Nephron (organoid): ENCODE data around the gene PLEKHA6.

Source experiments
- H3K27ac Mint-ChIP-seq, 3 experiments: 2 replicates each; pipeline ENCODE4 v1.8.0; 2020; ENCODE audit warnings: mixed read lengths in 3 of 3, mild to moderate bottlenecking in 2 of 3, moderate library complexity in 1 of 3
- H3K27me3 Mint-ChIP-seq: 2 replicates; pipeline ENCODE4 v1.8.0; 2021; ENCODE audit warnings: low read depth, mild to moderate bottlenecking, moderate library complexity, mixed read lengths
- H3K36me3 Mint-ChIP-seq: 2 replicates; pipeline ENCODE4 v1.8.0; 2020; ENCODE audit warnings: low read depth, mixed read lengths
- H3K4me1 Mint-ChIP-seq: 2 replicates; pipeline ENCODE4 v1.8.0; 2020; ENCODE audit warnings: mixed read lengths
- H3K4me3 Mint-ChIP-seq, 3 experiments: 2 replicates each; pipeline ENCODE4 v1.8.0; 2020; ENCODE audit warnings: mild to moderate bottlenecking in 3 of 3, mixed read lengths in 3 of 3, moderate library complexity in 2 of 3
- H3K9me3 Mint-ChIP-seq: 2 replicates; pipeline ENCODE4 v1.8.0; 2020; ENCODE audit warnings: mixed read lengths
- TF ChIP-seq, protein P1 (sequence below), 3 experiments: fragments of 200-600 bp; sonication (generic); IDR thresholded peaks; one replicate each; pipeline ENCODE4 v1.5.0; 2021; ENCODE audit warnings: antibody characterized with exemption in 3 of 3; ENCODE audit not compliant: unreplicated experiment in 3 of 3

PLEKHA6 gene

DNA sequence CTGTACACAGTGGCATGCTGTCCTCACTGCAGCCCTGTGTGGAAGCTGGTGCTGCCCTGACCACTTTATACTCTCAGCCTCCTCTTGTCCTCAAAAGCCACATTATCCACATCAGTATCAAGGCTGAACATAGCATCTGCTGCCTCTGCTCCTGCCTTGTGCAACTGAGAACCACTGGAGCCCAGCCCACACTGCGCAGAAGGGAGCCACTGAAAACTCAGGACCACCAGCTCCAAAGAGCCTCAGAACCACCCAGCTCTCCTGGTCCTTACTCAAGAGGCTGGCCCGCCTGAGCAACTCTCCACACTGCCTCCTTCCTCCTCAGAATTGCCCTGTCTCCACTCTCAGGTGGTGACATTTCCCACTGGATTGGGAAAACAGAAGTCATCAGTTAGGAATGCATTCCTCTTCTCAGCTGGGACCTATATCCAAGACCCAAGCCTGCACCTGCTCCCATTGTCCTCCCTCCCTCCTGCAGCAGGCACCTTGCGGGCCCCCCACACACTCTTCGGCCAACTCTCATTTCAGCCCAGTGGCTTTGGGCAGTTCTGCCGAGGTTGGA lies 156.4 kb downstream of the PLEKHA6 start:
- no peak overlapping the region for H3K4me3 Mint-ChIP-seq
- TF ChIP-seq, protein P1, sequence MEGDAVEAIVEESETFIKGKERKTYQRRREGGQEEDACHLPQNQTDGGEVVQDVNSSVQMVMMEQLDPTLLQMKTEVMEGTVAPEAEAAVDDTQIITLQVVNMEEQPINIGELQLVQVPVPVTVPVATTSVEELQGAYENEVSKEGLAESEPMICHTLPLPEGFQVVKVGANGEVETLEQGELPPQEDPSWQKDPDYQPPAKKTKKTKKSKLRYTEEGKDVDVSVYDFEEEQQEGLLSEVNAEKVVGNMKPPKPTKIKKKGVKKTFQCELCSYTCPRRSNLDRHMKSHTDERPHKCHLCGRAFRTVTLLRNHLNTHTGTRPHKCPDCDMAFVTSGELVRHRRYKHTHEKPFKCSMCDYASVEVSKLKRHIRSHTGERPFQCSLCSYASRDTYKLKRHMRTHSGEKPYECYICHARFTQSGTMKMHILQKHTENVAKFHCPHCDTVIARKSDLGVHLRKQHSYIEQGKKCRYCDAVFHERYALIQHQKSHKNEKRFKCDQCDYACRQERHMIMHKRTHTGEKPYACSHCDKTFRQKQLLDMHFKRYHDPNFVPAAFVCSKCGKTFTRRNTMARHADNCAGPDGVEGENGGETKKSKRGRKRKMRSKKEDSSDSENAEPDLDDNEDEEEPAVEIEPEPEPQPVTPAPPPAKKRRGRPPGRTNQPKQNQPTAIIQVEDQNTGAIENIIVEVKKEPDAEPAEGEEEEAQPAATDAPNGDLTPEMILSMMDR (IDR thresholded peaks at IDR 0.05; ENCODE audit: unreplicated experiment in 3 of 3) = no peak
- no peaks in the 10 kb centered on the region for H3K36me3 Mint-ChIP-seq
- no peak overlapping the region for H3K27ac Mint-ChIP-seq
- H3K9me3 Mint-ChIP-seq = no peaks in the 10 kb centered on the region
- peaks cover 38% of the 10 kb centered on the region for H3K27me3 Mint-ChIP-seq
- H3K4me1 Mint-ChIP-seq = peaks cover 17% of the 10 kb centered on the region

DNA sequence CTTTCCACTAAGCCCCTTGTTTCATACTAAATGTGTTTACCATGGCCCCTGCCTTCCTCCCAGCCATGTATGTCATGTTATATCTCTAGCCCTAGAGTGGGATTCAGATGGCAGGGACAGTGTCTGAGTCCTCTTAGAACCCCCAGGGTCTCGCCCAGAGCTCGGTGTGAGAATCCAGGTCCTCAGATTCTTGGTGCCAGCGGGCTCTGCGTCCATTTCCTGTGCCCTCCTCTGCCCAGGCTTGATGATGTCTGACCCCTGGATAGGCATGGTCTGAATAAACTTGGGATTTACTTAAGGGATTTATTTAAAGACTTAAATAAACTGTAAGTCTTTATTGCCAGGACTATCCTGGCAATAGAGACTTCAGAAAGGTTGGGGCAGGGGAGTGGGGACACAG lies 157.2 kb downstream of the PLEKHA6 start:
- no peaks in the 10 kb centered on the region for H3K36me3 Mint-ChIP-seq
- peaks cover 38% of the 10 kb centered on the region for H3K27me3 Mint-ChIP-seq
- no peaks in the 10 kb centered on the region for H3K9me3 Mint-ChIP-seq
- H3K4me1 Mint-ChIP-seq = peaks cover 20% of the 10 kb centered on the region
- H3K27ac Mint-ChIP-seq = no peak overlapping the region
- TF ChIP-seq, protein P1 (IDR thresholded peaks at IDR 0.05; ENCODE audit: unreplicated experiment in 3 of 3) = no peak
- H3K4me3 Mint-ChIP-seq = no peak overlapping the region

DNA sequence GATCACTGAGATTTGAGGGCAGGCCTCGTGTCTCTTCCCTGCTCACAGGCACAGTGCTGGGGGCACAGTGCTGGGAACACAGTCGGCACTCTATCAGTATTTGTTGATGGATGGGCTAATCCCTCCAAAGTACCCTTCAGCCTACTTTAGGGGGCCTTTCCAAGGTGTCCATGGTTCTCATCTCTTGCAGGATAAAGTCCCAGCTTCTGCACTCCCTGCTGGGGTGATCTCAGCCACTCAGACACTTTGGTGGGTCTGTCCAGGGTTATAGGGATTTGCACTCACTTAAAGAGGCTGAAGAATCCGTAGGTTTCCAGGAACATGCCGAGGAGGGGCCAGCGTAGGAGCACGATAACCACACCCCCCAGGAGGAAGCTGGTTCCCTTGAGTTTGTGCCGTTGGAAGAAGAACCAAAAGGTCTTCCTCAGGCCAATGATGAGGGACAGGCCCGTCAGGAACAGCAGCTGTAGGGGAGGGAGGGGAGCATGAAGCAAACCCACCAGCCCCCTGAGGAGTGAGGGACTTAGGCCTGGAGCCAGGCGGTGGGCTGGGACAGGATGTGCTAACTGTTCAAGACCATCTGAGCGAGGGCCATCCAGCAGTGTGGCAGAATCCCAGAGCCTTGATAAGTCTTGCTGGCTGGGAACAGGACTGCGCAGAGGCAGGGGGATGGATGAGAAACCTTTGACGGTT lies 158.2 kb downstream of the PLEKHA6 start:
- Mint-ChIP-seq H3K4me1 (peaks cover 15% of the 10 kb centered on the region), H3K27me3 (peaks cover 32% of the 10 kb centered on the region), H3K27ac (no peak overlapping the region), H3K9me3 (no peaks in the 10 kb centered on the region), H3K36me3 (no peaks in the 10 kb centered on the region), H3K4me3 (no peak overlapping the region)
- TF ChIP-seq, protein P1 (IDR thresholded peaks at IDR 0.05; ENCODE audit: unreplicated experiment in 3 of 3) = no peak

DNA sequence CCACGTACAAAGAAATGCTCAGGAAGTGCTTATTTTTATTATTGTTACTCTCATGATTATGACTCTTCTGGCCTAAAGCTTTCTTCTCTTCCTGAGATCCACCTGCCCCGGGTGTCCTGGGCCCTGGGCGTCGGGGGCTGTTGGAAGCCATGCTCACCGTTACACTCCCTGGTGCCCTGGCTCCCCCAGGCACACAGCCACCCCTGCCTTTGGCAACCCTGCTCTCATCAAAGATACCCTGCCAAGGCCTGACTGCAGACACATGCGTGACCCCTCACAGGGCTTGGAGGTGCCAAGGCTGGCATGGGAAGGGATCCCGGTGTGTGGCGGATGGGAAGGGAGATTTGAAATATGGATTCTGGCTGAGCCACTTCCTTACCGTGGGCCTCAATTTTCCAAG lies 160.2 kb downstream of the PLEKHA6 start:
- Mint-ChIP-seq H3K27ac (no peak overlapping the region), H3K4me3 (no peak overlapping the region), H3K4me1 (peaks cover 15% of the 10 kb centered on the region), H3K36me3 (no peaks in the 10 kb centered on the region), H3K27me3 (peaks cover 28% of the 10 kb centered on the region), H3K9me3 (no peaks in the 10 kb centered on the region)
- TF ChIP-seq, protein P1 (IDR thresholded peaks at IDR 0.05; ENCODE audit: unreplicated experiment in 3 of 3) = no peak

DNA sequence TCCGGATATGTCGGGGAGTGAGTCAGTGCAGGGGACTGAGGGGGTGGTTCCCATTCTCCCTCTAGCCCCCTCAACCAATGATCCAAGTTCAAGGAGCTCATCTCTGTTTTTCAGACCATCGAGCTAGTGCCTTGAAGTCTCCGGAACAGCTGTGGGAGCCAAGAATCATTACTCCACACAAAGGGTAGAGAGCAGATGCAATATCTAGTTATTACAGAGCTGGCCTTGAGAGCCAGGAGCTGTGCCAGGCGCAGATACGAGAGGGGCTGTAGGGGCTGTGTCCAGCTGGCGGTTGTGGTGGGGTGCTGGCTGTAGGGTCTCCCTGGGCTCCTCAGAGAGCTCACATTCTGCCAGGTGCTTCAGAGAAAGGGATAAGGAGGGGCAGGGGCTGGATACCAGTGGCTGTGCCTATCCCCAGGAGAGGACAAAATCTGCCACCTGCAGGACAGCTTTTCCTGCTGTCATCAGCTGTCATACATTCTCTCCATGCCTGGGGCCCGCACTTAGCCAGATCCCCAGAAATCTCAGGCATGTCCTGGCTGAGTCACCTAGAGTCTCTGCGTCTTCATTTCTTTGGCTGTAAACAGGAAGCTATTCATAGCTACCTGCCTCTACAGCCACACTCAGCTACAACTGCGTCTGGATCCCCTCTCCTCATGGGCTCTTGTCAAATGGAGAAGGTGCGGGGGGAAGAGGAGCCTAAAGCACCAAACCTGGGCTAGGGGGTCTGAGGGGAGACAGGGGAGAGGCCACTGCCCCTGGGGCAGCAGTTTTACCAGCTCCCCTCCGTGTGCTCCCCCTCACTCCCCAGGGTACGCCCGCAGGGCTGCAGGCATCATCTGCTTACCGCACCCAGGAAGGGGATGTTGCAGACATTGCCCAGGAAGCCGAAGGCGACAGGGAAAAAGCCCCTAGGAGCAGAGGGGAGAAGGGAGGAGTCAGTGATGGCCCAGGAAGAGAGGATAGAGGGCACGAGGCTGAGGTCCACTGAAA lies 161.1 kb downstream of the PLEKHA6 start:
- Mint-ChIP-seq H3K4me1 (peaks cover 15% of the 10 kb centered on the region), H3K4me3 (no peak overlapping the region), H3K9me3 (no peaks in the 10 kb centered on the region), H3K27ac (peak overlapping the region in 2 of 3 experiments; percentile 13 to 18), H3K36me3 (no peaks in the 10 kb centered on the region), H3K27me3 (peaks cover 28% of the 10 kb centered on the region)
- TF ChIP-seq, protein P1 (IDR thresholded peaks at IDR 0.05; ENCODE audit: unreplicated experiment in 3 of 3) = no peak
